Parathyroid adenoma (tissue), 2 donors: ENCODE results near the gene DHRS11.
"Not testable (repeated sequence)": the region's sequence is repeated elsewhere in the genome, so short reads cannot be mapped to it uniquely, and the experiment has no call there.

Source experiments
- H2AFZ ChIP-seq: fragments of 300-600 bp; sonication (generic); one replicate; pipeline ENCODE4 v1.7.0; 2017; ENCODE audit warnings: antibody characterized with exemption, mild to moderate bottlenecking
- H3K27ac ChIP-seq: fragments of 300-600 bp; sonication (generic); one replicate; pipeline ENCODE4 v1.7.0; 2017
- H3K27me3 ChIP-seq: fragments of 300-600 bp; sonication (generic); one replicate; pipeline ENCODE4 v1.7.0; 2017; ENCODE audit warnings: low read length; ENCODE audit not compliant: control insufficient read depth, insufficient read depth
- H3K36me3 ChIP-seq: fragments of 300-600 bp; sonication (generic); one replicate; pipeline ENCODE4 v1.7.0; 2017; ENCODE audit warnings: low read length; ENCODE audit not compliant: control insufficient read depth, insufficient read depth
- H3K4me1 ChIP-seq: fragments of 300-600 bp; sonication (generic); one replicate; pipeline ENCODE4 v1.7.0; 2017; ENCODE audit warnings: control low read depth
- H3K4me2 ChIP-seq: fragments of 300-600 bp; sonication (generic); one replicate; pipeline ENCODE4 v1.7.0; 2017; ENCODE audit warnings: low read length
- H3K4me3 ChIP-seq: fragments of 300-600 bp; sonication (generic); one replicate; pipeline ENCODE4 v1.7.0; 2017; ENCODE audit warnings: low read depth, low read length
- H3K79me2 ChIP-seq: fragments of 300-600 bp; sonication (generic); one replicate; pipeline ENCODE4 v1.7.0; 2017; ENCODE audit warnings: control low read depth
- H3K9ac ChIP-seq: fragments of 300-600 bp; sonication (generic); one replicate; pipeline ENCODE4 v1.7.0; 2017; ENCODE audit warnings: mild to moderate bottlenecking
- H3K9me3 ChIP-seq: fragments of 300-600 bp; sonication (generic); one replicate; pipeline ENCODE4 v1.7.0; 2017; ENCODE audit warnings: low read length; ENCODE audit not compliant: control insufficient read depth
- TF ChIP-seq, protein P1 (sequence below): fragments of 300-600 bp; sonication (generic); IDR thresholded peaks from one replicate; pipeline ENCODE4 v1.7.0; 2017; ENCODE audit warnings: antibody characterized with exemption, mild to moderate bottlenecking
- donor health status: primary hyperparathyroidism.

The DHRS11 gene

DNA sequence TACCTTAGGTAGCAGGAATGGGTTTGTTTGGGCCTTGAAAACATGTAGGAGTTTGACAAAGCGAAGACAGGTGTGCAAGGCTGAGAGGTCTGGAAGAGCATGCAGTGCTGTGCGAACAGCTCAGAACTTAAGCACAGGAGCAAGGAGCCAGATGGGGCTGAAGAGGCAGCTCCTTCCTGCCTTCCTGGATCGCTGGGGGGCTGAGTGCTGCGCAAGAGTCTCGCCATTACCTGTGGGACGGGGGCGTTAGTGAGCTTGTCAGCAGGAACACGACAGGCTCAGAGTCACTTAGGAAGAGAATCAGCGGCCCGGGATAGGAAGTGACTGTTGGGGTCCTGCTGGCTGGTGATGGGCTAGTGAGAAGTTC lies 9.2 kb downstream of the DHRS11 start:
- H3K9me3 ChIP-seq: no peaks in the 10 kb centered on the region
- peak overlapping the region; percentile 64 for H3K4me2 ChIP-seq
- peaks cover 3% of the 10 kb centered on the region for H3K79me2 ChIP-seq
- H2AFZ ChIP-seq: peak overlapping the region; percentile 97
- H3K27ac ChIP-seq: peak overlapping the region; percentile 70
- no peaks in the 10 kb centered on the region for H3K27me3 ChIP-seq
- no peak overlapping the region for H3K9ac ChIP-seq
- TF ChIP-seq, protein P1, sequence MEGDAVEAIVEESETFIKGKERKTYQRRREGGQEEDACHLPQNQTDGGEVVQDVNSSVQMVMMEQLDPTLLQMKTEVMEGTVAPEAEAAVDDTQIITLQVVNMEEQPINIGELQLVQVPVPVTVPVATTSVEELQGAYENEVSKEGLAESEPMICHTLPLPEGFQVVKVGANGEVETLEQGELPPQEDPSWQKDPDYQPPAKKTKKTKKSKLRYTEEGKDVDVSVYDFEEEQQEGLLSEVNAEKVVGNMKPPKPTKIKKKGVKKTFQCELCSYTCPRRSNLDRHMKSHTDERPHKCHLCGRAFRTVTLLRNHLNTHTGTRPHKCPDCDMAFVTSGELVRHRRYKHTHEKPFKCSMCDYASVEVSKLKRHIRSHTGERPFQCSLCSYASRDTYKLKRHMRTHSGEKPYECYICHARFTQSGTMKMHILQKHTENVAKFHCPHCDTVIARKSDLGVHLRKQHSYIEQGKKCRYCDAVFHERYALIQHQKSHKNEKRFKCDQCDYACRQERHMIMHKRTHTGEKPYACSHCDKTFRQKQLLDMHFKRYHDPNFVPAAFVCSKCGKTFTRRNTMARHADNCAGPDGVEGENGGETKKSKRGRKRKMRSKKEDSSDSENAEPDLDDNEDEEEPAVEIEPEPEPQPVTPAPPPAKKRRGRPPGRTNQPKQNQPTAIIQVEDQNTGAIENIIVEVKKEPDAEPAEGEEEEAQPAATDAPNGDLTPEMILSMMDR: no peak
- H3K4me1 ChIP-seq: peaks cover 12% of the 10 kb centered on the region
- H3K4me3 ChIP-seq: peak overlapping the region; percentile 60
- no peaks in the 10 kb centered on the region for H3K36me3 ChIP-seq

DNA sequence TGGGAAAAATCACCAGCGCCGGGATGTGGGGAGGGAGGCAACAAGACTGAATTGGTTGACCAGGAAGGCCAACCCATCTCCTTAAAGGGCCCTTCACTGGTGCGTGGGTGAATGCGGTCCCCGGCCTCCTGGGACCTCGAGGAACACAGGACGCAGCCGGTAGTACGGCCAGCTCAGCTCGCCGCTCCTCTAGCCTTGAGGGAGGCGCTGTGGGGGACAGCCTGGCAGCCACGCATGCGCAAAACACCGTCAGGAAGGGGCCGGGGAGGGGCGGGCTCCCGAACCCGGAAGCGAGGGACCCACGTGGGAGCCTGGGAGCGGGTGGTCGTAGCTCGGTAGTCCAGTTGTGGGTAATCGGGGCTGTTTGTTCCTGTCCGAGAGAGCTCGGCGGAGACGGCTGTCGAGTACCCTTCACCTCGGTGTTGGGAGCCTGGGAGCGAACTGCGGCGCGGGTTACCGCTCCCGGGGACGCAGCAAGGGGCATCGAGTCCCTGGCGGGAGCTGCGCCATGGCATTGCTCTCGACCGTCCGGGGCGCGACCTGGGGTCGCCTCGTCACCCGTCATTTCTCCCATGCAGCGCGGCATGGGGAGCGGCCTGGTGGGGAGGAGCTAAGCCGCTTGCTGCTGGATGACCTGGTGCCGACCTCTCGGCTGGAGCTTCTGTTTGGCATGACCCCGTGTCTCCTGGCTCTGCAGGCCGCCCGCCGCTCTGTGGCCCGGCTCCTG lies 9.8 kb downstream of the DHRS11 start, which contains the start of gene MRM1:
TSS of gene MRM1 (plus strand) at position 281 of the 727 bp plus-strand sequence. CDS start at position 509, 228 bp downstream.
- peak within 1 kb of the TSS; percentile 64 for H3K4me2 ChIP-seq
- H3K9me3 ChIP-seq: no peaks in the 10 kb centered on the region
- H3K4me3 ChIP-seq: peak within 1 kb of the TSS; percentile 60
- H3K27me3 ChIP-seq: no peaks in the 10 kb centered on the region
- H3K36me3 ChIP-seq: no peaks in the 10 kb centered on the region
- peaks cover 3% of the 10 kb centered on the region for H3K79me2 ChIP-seq
- H3K4me1 ChIP-seq: peaks cover 12% of the 10 kb centered on the region
- H2AFZ ChIP-seq: peak within 1 kb of the TSS; percentile 97
- peak within 1 kb of the TSS; percentile 70 for H3K27ac ChIP-seq
- H3K9ac ChIP-seq: peak within 1 kb of the TSS; percentile 33
- TF ChIP-seq, protein P1: peak; percentile 24

DNA sequence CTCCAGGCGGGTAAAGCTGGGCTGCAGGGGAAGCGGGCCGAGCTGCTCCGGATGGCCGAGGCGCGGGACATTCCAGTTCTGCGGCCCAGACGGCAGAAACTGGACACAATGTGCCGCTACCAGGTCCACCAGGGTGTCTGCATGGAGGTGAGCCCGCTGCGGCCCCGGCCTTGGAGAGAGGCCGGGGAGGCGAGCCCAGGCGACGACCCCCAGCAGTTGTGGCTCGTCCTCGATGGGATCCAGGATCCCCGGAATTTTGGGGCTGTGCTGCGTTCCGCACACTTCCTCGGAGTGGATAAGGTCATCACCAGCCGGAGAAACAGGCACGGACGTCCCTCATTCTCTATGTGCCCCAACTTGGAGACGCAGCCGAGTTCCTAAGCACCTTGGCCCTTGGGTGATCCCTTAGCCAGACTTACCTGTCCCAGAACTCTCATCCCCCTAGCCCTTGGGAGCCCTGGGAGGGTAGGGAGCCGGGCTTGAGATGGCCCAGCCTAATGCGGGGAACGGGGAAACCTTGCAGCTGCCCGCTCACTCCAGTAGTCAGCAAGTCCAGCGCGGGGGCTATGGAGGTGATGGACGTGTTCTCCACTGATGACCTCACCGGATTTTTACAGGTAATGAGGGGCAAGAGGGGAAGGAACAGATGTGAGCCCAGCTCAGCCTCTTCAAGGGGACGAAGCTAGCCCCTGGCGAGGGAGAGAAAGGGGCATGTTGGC lies 10.5 kb downstream of the DHRS11 start:
- H2AFZ ChIP-seq: peak overlapping the region; percentile 97
- H3K4me2 ChIP-seq: peak overlapping the region; percentile 64
- peaks cover 12% of the 10 kb centered on the region for H3K4me1 ChIP-seq
- H3K9me3 ChIP-seq: no peaks in the 10 kb centered on the region
- peak overlapping the region; percentile 70 for H3K27ac ChIP-seq
- H3K27me3 ChIP-seq: no peaks in the 10 kb centered on the region
- peaks cover 3% of the 10 kb centered on the region for H3K79me2 ChIP-seq
- TF ChIP-seq, protein P1: no peak
- peak overlapping the region; percentile 60 for H3K4me3 ChIP-seq
- peak overlapping the region; percentile 33 for H3K9ac ChIP-seq
- H3K36me3 ChIP-seq: no peaks in the 10 kb centered on the region

DNA sequence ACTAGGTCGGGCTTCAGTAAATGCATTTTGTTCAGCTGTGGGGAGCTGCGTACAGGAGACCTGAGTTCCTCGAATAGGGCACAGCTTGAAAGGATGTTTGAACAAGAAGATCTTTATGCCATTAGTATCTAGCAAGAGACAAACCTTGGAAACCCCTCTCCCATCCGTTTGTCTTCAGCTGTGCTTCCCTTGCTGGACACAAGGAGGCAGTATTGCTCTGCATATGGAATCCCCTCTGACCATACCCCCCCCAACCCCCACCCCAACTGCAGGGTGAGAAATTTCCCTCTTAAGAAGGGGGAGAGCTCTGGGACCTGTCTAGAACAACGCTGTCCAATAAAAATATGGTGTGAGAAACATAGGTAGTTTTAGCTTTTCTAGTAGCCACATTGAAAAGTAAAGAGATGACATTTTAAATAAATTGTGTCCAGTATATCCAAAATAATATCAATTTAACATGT lies 11.3 kb downstream of the DHRS11 start:
- Histone ChIP-seq H3K9ac (no peak overlapping the region), H3K27ac (no peak overlapping the region)

DNA sequence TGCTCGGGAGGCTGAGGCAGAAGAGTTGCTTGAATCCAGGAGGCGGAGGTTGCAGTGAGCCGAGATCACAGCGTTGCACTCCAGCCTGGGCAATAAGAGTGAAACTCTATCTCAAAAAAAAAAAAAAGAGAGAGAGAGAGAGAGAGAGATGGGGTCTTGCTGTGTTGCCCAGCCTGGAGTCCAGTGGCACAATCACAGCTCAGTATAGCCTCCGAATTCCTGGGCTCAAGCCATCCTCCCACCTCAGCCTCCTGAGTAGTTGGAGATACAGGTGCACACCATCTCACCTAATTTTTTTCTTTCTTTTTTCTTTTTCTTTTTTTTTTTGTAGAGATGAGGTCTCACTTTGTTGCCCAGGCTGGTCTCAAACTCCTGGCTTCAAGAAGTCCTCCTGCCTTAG lies 13.3 kb downstream of the DHRS11 start:
- not testable (repeated sequence) for H3K9ac ChIP-seq, H3K4me2 ChIP-seq, H3K27ac ChIP-seq, H3K4me3 ChIP-seq, H3K27me3 ChIP-seq, H2AFZ ChIP-seq, H3K9me3 ChIP-seq, H3K36me3 ChIP-seq, H3K79me2 ChIP-seq
- peaks cover 12% of the 10 kb centered on the region for H3K4me1 ChIP-seq

More for the DNA sequence above, 11.3 kb downstream of the DHRS11 start:
- H3K27me3 ChIP-seq: no peaks in the 10 kb centered on the region
- no peak overlapping the region for H2AFZ ChIP-seq
- H3K4me2 ChIP-seq: peak overlapping the region; percentile 64
- peaks cover 3% of the 10 kb centered on the region for H3K79me2 ChIP-seq
- TF ChIP-seq, protein P1: peak; percentile 67
- H3K4me3 ChIP-seq: peak overlapping the region; percentile 60
- H3K9me3 ChIP-seq: no peaks in the 10 kb centered on the region
- no peaks in the 10 kb centered on the region for H3K36me3 ChIP-seq
- H3K4me1 ChIP-seq: peaks cover 12% of the 10 kb centered on the region
